ENCODE measurements around the gene SNCA. TPM values are rescaled to one million over a fixed set of nuclear protein-coding genes. Genes with fewer than 3 reads are reported as not detected.
A peak's percentile ranks its signal among the peaks of the same experiment; 100 is the strongest.

Gene SNCA
- total and polyA plus RNA-seq, 2 donors (not counting 1 experiment from before 2014, with no cell fraction given), result 0.95 to 6.8 TPM

GRCh38 chr4:89712827-89713226 is 124.1 kb downstream of the SNCA start:
- Histone ChIP-seq H4K20me1 (ENCODE audit: control insufficient read depth, extremely low read depth, insufficient read depth, low read length) (no peaks in the 10 kb centered on the region), H3K4me3 (replicated peaks in 1 of 4; ENCODE audit: control extremely low read depth in 1 of 4, insufficient read depth in 1 of 4, low read depth in 3 of 4, low read length in 4 of 4) (no peak overlapping the region), H3K4me2 (ENCODE audit: extremely low read depth, insufficient read depth, low read length) (no peak overlapping the region), H3K4me1 (ENCODE audit: control insufficient read depth, extremely low read depth, insufficient read depth, low read length) (no peaks in the 10 kb centered on the region), H2AFZ (ENCODE audit: low read length) (no peak overlapping the region), H3K9me3 (ENCODE audit: control insufficient read depth, insufficient read depth, low read depth, low read length) (no peaks in the 10 kb centered on the region), H3K9ac (ENCODE audit: insufficient read depth, low read length) (no peak overlapping the region), H3K27ac (ENCODE audit: insufficient read depth, low read length) (no peak overlapping the region), H3K79me2 (ENCODE audit: control insufficient read depth, insufficient read depth, low read length) (no peaks in the 10 kb centered on the region), H3K27me3 (ENCODE audit: control insufficient read depth, insufficient read depth, low read length) (no peaks in the 10 kb centered on the region), H3K36me3 (ENCODE audit: control insufficient read depth, insufficient read depth, low read length) (no peaks in the 10 kb centered on the region)
- no peak for DNase-seq (ENCODE audit: low read depth in 2 of 2)
- TF ChIP-seq, protein P1, sequence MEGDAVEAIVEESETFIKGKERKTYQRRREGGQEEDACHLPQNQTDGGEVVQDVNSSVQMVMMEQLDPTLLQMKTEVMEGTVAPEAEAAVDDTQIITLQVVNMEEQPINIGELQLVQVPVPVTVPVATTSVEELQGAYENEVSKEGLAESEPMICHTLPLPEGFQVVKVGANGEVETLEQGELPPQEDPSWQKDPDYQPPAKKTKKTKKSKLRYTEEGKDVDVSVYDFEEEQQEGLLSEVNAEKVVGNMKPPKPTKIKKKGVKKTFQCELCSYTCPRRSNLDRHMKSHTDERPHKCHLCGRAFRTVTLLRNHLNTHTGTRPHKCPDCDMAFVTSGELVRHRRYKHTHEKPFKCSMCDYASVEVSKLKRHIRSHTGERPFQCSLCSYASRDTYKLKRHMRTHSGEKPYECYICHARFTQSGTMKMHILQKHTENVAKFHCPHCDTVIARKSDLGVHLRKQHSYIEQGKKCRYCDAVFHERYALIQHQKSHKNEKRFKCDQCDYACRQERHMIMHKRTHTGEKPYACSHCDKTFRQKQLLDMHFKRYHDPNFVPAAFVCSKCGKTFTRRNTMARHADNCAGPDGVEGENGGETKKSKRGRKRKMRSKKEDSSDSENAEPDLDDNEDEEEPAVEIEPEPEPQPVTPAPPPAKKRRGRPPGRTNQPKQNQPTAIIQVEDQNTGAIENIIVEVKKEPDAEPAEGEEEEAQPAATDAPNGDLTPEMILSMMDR (conservative IDR thresholded peaks at IDR 0.05 in 1 of 2, IDR thresholded peaks at IDR 0.05 in 1 of 2; ENCODE audit: low read depth in 1 of 2, low read length in 2 of 2), result no peak
- TF ChIP-seq EZH2 (IDR thresholded peaks at IDR 0.05; ENCODE audit: low read length, missing control alignments), result no peak

- H3K79me2 ChIP-seq (ENCODE audit: control insufficient read depth, insufficient read depth, low read length), result no peaks in the 10 kb centered on the region
- H3K9me3 ChIP-seq (ENCODE audit: control insufficient read depth, insufficient read depth, low read depth, low read length), result no peaks in the 10 kb centered on the region
- H2AFZ ChIP-seq (ENCODE audit: low read length), result no peak overlapping the region
- no peaks in the 10 kb centered on the region for H4K20me1 ChIP-seq (ENCODE audit: control insufficient read depth, extremely low read depth, insufficient read depth, low read length)
- no peak overlapping the region for H3K9ac ChIP-seq (ENCODE audit: insufficient read depth, low read length)
- H3K27me3 ChIP-seq (ENCODE audit: control insufficient read depth, insufficient read depth, low read length), result no peaks in the 10 kb centered on the region
- H3K4me1 ChIP-seq (ENCODE audit: control insufficient read depth, extremely low read depth, insufficient read depth, low read length), result no peaks in the 10 kb centered on the region
- TF ChIP-seq, protein P1 (conservative IDR thresholded peaks at IDR 0.05 in 1 of 2, IDR thresholded peaks at IDR 0.05 in 1 of 2; ENCODE audit: low read depth in 1 of 2, low read length in 2 of 2), result no peak
- no peak for TF ChIP-seq EZH2 (IDR thresholded peaks at IDR 0.05; ENCODE audit: low read length, missing control alignments)
- no peak overlapping the region for H3K4me3 ChIP-seq (replicated peaks in 1 of 4; ENCODE audit: control extremely low read depth in 1 of 4, insufficient read depth in 1 of 4, low read depth in 3 of 4, low read length in 4 of 4)
- H3K4me2 ChIP-seq (ENCODE audit: extremely low read depth, insufficient read depth, low read length), result no peak overlapping the region
- DNase-seq (ENCODE audit: low read depth in 2 of 2), result peak; percentile 60 to 65
- H3K36me3 ChIP-seq (ENCODE audit: control insufficient read depth, insufficient read depth, low read length), result no peaks in the 10 kb centered on the region
- H3K27ac ChIP-seq (ENCODE audit: insufficient read depth, low read length), result no peak overlapping the region
These were observed 124.8 kb downstream of the SNCA start for GRCh38 chr4:89712141-89712540.

- H2AFZ ChIP-seq (ENCODE audit: low read length), result peak overlapping the region; percentile 78
- H3K9me3 ChIP-seq (ENCODE audit: control insufficient read depth, insufficient read depth, low read depth, low read length), result no peaks in the 10 kb centered on the region
- no peak overlapping the region for H3K9ac ChIP-seq (ENCODE audit: insufficient read depth, low read length)
- peak; percentile 42 to 66 for DNase-seq (ENCODE audit: low read depth in 2 of 2)
- no peaks in the 10 kb centered on the region for H3K27me3 ChIP-seq (ENCODE audit: control insufficient read depth, insufficient read depth, low read length)
- H3K36me3 ChIP-seq (ENCODE audit: control insufficient read depth, insufficient read depth, low read length), result no peaks in the 10 kb centered on the region
- H3K4me1 ChIP-seq (ENCODE audit: control insufficient read depth, extremely low read depth, insufficient read depth, low read length), result no peaks in the 10 kb centered on the region
- H3K27ac ChIP-seq (ENCODE audit: insufficient read depth, low read length), result no peak overlapping the region
- no peak overlapping the region for H3K4me3 ChIP-seq (replicated peaks in 1 of 4; ENCODE audit: control extremely low read depth in 1 of 4, insufficient read depth in 1 of 4, low read depth in 3 of 4, low read length in 4 of 4)
- H4K20me1 ChIP-seq (ENCODE audit: control insufficient read depth, extremely low read depth, insufficient read depth, low read length), result no peaks in the 10 kb centered on the region
- peak overlapping the region; percentile 18 for H3K4me2 ChIP-seq (ENCODE audit: extremely low read depth, insufficient read depth, low read length)
- TF ChIP-seq, protein P1 (conservative IDR thresholded peaks at IDR 0.05 in 1 of 2, IDR thresholded peaks at IDR 0.05 in 1 of 2; ENCODE audit: low read depth in 1 of 2, low read length in 2 of 2), result no peak
- no peak for TF ChIP-seq EZH2 (IDR thresholded peaks at IDR 0.05; ENCODE audit: low read length, missing control alignments)
- no peaks in the 10 kb centered on the region for H3K79me2 ChIP-seq (ENCODE audit: control insufficient read depth, insufficient read depth, low read length)
These were observed 128.0 kb downstream of the SNCA start for GRCh38 chr4:89708903-89709421.

Measured in fibroblast of lung (primary cell).